ENCODE data around the gene KLHL29.

- no peak for TF ChIP-seq CTCF (IDR thresholded peaks at IDR 0.05; ENCODE audit: extremely low read depth in 1 of 2, insufficient read depth in 1 of 2, low read depth in 1 of 2, low read length in 2 of 2)
- TF ChIP-seq POLR2AphosphoS5 (IDR thresholded peaks at IDR 0.05; ENCODE audit: insufficient read depth, low read depth, low read length), result no peak
These were observed 131.7 kb downstream of the KLHL29 start for GRCh38 chr2:23516520-23517256.

All from endothelial cell of umbilical vein (primary cell).